Ecto neural progenitor cell (in vitro differentiated cells): ENCODE data around the gene RHOU.

ENCODE experiments used
- DNase-seq: peaks from one replicate; pipeline ENCODE4 v3.0.0-alpha.2; 2018; ENCODE audit warnings: low spot score

Gene RHOU

DNA sequence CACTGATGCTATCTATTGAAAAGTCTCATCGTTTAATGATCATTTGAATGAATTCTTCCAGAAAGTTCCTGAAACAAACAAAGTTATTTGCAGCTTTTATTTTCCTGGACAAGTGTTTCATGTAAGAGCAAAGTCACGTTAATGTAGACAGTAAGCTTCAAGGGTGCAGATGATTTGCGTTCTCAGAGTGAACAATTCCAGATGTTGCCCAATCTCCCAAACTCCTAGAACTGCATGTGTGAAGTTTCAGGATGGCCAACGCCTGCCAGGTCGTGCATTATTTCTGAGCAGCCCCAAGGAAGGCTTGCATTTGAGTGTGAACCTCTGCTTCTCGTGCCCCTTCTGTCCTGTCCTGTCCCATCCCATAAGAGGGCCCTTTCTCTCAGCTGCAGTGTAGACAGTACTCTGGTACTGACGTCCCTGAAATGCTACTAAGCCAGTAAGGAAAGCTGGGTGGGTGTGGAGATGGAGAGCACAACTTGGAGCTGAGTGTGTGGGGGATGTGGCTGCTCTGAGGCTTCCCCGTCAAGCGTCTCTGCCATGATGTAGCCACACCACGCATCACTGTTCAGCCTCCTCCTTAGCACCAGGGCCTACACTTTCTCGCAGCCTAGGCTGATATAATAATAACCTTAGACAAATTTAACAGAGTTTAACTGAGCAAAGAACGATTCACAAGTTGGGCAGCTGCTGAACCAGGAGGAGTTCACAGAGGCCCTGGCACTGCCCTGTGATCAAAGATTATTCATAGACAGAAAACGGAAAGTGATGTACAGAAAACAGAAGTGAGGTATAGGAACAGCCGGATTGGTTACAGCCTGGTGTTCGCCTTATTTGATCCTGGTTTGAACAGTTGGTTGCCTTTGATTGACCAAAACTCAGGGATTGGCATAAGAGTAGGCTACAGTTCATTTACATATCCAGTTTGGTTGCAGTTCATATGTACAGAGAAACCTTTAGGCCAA lies 50.4 kb downstream of the RHOU start:
- DNase-seq: no peak

DNA sequence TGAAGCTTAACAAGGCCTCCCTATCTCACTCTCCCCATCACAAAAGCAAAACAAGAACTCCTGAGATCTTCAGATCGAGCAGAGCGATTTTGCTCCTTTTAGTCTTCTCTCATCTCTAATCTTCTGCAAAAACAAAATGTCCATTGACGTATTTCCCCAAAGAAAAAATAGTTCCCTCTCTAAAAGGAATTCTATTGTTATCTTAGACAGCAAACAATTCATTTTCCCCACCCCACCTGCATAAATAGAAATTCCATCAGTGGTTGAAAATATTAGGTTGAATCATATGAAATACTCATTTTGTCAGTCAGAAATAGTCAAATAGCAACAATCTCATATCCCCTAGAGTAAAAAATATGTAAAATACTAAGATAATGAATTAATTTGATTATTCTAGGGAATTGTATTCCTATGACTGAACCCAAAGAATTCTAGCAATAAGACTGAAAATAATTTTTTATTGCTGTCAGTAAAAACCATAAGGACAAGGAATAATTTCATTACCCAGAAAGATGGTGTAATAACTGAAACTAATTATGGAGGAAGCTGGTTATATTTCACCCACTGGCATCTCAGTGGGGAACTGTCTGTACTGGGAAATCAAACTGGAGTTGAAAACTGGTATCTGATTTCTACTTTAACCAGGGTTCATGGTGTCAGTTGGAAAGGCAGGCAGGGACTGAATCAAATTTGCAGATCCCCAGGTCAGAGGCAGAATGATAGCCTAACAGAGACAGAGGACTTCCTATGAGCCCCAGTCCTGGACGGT lies 51.3 kb downstream of the RHOU start:
- no peak for DNase-seq

DNA sequence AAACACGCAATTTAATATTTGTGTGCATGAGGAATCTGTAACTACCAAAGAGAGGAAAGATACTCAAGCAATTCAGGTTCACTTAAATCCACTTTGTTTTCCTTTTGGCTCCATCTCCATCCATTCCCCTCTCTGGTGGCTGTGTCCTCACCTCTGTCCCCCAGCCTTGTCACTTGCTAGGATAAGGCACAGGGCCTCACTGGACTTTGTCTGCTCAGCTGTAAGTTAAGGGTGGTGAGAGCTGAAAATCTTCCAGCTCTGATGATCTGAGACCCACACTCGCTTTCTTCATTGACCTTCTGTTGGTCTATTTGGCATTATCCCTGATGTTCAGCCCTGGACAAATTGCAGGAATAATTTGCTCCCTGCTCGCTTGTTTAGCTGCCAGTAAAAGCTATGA lies 56.5 kb downstream of the RHOU start:
- no peak for DNase-seq

DNA sequence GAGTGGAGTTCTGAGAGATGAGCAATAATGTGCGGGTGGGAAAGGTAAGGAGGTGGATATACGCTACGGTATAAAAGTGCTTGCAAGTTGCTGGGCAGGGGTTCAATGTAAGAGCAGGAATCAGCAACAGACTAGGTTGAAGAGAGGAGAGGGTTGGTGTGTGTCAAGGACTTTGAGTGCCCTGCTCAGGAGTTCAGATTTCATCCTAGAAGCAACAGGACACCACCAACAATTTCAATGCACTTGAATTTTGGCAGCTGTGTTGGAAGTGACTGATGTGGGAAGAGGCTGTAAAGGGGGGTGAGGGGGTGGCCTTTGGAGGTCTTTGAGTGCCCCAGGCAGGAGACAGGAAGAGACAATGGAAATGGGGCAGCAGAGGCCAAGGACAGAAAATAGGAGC lies 57.3 kb downstream of the RHOU start:
- no peak for DNase-seq

DNA sequence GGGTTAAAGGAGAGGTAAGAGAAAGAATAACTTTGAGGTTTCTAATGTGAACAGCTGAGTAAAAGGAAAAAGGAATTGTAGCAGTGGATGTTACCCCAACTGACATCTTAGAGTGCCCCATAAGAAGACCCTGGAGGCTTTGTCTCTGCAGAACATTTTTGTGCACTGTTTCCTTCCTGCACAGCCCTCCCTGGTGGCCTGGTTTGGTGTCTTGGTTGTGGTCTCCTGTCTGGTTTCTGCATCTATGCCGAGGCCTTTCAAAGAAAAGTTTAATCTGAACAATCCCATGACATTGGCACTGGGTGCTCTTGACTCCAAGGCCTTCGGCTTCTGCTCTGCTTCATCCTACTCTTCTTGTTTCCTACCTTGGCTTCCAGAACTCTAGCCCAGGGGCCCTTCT lies 57.8 kb downstream of the RHOU start:
- DNase-seq: no peak

DNA sequence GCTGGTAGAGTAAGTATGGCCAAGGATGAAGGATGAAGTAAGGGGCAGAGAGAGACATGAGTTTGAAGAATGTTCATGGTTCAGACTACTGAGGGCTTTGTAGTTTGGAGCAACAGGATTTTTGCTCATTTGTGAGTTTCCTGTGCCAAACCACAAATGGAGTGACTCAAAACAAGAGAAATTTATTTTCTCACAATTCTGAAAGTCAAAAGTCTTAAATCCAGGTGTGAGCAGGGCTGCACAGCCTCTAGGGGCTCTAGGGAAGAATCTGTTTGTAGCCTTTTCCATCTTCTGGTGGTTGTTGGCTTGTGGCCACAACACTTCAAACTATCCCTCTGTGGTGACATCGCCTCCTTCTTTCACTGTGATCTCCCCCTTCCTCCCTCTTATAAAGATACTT lies 58.9 kb downstream of the RHOU start:
- no peak for DNase-seq

DNA sequence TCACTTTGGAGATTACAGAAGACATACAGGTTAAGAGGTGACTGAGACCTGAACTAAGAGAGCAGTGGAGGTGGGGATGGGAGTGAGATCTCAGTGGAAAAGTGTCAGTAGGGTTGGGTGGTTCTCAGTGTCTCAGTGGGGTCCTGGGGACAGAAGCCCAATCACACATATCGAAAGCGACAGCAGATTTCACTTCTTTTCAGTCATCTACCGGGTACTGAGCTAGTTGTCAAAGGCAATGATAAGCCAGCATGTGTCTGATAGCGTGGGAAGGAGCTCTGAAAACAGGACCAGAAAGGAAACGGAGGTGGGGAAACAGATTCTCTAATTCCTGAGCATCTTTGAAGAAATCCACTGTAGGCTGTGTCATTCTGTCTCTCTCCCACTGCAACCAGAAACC lies 59.5 kb downstream of the RHOU start:
- DNase-seq: no peak

DNA sequence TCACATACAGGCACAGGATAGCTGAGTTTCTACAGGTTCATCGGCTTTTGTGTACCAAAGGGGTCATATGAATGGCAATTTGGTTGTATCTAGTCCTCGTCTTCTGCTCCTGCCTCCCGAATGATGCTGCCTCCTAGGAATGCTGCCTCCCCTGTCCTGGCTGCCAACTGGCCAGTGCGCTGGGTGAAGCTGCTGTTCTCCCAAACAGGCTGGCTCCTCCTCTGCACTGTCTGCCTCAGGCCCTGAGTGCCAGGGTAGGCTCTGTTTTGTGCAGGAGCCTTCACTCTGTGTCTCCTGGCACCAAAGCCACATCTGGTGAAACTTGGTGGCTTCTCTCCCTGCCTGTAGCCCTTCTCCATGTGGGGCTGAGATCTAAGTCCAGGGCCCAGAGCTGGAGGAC lies 60.3 kb downstream of the RHOU start:
- no peak for DNase-seq
